Measurements from ENCODE around the gene SPATA2. TPM values are rescaled to one million over a fixed set of nuclear protein-coding genes. Genes with fewer than 3 reads are reported as not detected.

The SPATA2 gene
- total RNA-seq, 1 experiment from 2014 or later = 16.0 TPM

- no TSS peak for BruUV-seq (replicated peaks)
- intact Hi-C loops (cut with micrococcal nuclease; ENCODE audit: unreplicated experiment) = no loop called here
Measured at GRCh38 chr20:49885558-49886332, 29.6 kb downstream of the SPATA2 start.

GRCh38 chr20:49883246-49883802 is 32.0 kb downstream of the SPATA2 start:
- CTCF ChIA-PET = interaction anchor here (0.6 kb wide), 1 partner anchor 198 kb away, joined by 5 read pairs; no protein-coding TSS in a partner anchor
- no peaks in the 10 kb centered on the region for H3K9me3 Mint-ChIP-seq (ENCODE audit: low read depth, unreplicated experiment)
- TF ChIP-seq, protein P1, sequence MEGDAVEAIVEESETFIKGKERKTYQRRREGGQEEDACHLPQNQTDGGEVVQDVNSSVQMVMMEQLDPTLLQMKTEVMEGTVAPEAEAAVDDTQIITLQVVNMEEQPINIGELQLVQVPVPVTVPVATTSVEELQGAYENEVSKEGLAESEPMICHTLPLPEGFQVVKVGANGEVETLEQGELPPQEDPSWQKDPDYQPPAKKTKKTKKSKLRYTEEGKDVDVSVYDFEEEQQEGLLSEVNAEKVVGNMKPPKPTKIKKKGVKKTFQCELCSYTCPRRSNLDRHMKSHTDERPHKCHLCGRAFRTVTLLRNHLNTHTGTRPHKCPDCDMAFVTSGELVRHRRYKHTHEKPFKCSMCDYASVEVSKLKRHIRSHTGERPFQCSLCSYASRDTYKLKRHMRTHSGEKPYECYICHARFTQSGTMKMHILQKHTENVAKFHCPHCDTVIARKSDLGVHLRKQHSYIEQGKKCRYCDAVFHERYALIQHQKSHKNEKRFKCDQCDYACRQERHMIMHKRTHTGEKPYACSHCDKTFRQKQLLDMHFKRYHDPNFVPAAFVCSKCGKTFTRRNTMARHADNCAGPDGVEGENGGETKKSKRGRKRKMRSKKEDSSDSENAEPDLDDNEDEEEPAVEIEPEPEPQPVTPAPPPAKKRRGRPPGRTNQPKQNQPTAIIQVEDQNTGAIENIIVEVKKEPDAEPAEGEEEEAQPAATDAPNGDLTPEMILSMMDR (IDR thresholded peaks at IDR 0.05; ENCODE audit: unreplicated experiment) = no peak
- H3K4me3 Mint-ChIP-seq (ENCODE audit: low read depth, unreplicated experiment) = no peak overlapping the region
- no peak for DNase-seq
- H3K27ac Mint-ChIP-seq (ENCODE audit: unreplicated experiment) = no peak overlapping the region
- H3K4me1 Mint-ChIP-seq (ENCODE audit: low read depth, unreplicated experiment) = peaks cover 15% of the 10 kb centered on the region
- H3K36me3 Mint-ChIP-seq (ENCODE audit: insufficient read depth, unreplicated experiment) = peaks cover 24% of the 10 kb centered on the region
- no peaks in the 10 kb centered on the region for H3K27me3 Mint-ChIP-seq (ENCODE audit: unreplicated experiment)
- BruUV-seq (replicated peaks) = no TSS peak
- intact Hi-C loops (cut with micrococcal nuclease; ENCODE audit: unreplicated experiment) = no loop called here

More at GRCh38 chr20:49885558-49886332, 29.6 kb downstream of the SPATA2 start:
- H3K27me3 Mint-ChIP-seq (ENCODE audit: unreplicated experiment) = no peaks in the 10 kb centered on the region
- DNase-seq = no peak
- H3K27ac Mint-ChIP-seq (ENCODE audit: unreplicated experiment) = no peak overlapping the region
- peaks cover 34% of the 10 kb centered on the region for H3K4me1 Mint-ChIP-seq (ENCODE audit: low read depth, unreplicated experiment)
- CTCF ChIA-PET = interaction anchor here (0.6 to 2.9 kb wide), 2 partner anchors 273 to 343 kb away, joined by 5 to 9 read pairs; no protein-coding TSS in a partner anchor
- no peak overlapping the region for H3K4me3 Mint-ChIP-seq (ENCODE audit: low read depth, unreplicated experiment)
- no peaks in the 10 kb centered on the region for H3K9me3 Mint-ChIP-seq (ENCODE audit: low read depth, unreplicated experiment)
- H3K36me3 Mint-ChIP-seq (ENCODE audit: insufficient read depth, unreplicated experiment) = peaks cover 36% of the 10 kb centered on the region
- TF ChIP-seq, protein P1 (IDR thresholded peaks at IDR 0.05; ENCODE audit: unreplicated experiment) = no peak

GRCh38 chr20:49882171-49882970 is 33.0 kb downstream of the SPATA2 start:
- CTCF ChIA-PET = interaction anchor here (0.6 kb wide), 1 partner anchor 198 kb away, joined by 5 read pairs; no protein-coding TSS in a partner anchor
- peaks cover 18% of the 10 kb centered on the region for H3K36me3 Mint-ChIP-seq (ENCODE audit: insufficient read depth, unreplicated experiment)
- DNase-seq = no peak
- no peak overlapping the region for H3K4me3 Mint-ChIP-seq (ENCODE audit: low read depth, unreplicated experiment)
- H3K27me3 Mint-ChIP-seq (ENCODE audit: unreplicated experiment) = no peaks in the 10 kb centered on the region
- H3K27ac Mint-ChIP-seq (ENCODE audit: unreplicated experiment) = no peak overlapping the region
- H3K9me3 Mint-ChIP-seq (ENCODE audit: low read depth, unreplicated experiment) = no peaks in the 10 kb centered on the region
- no TSS peak for BruUV-seq (replicated peaks)
- H3K4me1 Mint-ChIP-seq (ENCODE audit: low read depth, unreplicated experiment) = peaks cover 5% of the 10 kb centered on the region
- intact Hi-C loops (cut with micrococcal nuclease; ENCODE audit: unreplicated experiment) = no loop called here
- TF ChIP-seq, protein P1 (IDR thresholded peaks at IDR 0.05; ENCODE audit: unreplicated experiment) = no peak

GRCh38 chr20:49880724-49881445 is 34.4 kb downstream of the SPATA2 start:
- no peak for DNase-seq
- peaks cover 20% of the 10 kb centered on the region for H3K36me3 Mint-ChIP-seq (ENCODE audit: insufficient read depth, unreplicated experiment)
- TF ChIP-seq, protein P1 (IDR thresholded peaks at IDR 0.05; ENCODE audit: unreplicated experiment) = no peak
- H3K4me3 Mint-ChIP-seq (ENCODE audit: low read depth, unreplicated experiment) = no peak overlapping the region
- no peaks in the 10 kb centered on the region for H3K27me3 Mint-ChIP-seq (ENCODE audit: unreplicated experiment)
- no peaks in the 10 kb centered on the region for H3K4me1 Mint-ChIP-seq (ENCODE audit: low read depth, unreplicated experiment)
- CTCF ChIA-PET = interaction anchor here (0.7 kb wide), 1 partner anchor 12 kb away, joined by 8 read pairs; no protein-coding TSS in a partner anchor
- no peaks in the 10 kb centered on the region for H3K9me3 Mint-ChIP-seq (ENCODE audit: low read depth, unreplicated experiment)
- no TSS peak for BruUV-seq (replicated peaks)
- intact Hi-C loops (cut with micrococcal nuclease; ENCODE audit: unreplicated experiment) = no loop called here
- H3K27ac Mint-ChIP-seq (ENCODE audit: unreplicated experiment) = no peak overlapping the region
